GM19455 (cell line): ENCODE results near the gene RCHY1.

ENCODE experiments used
- ATAC-seq: cut with Tn5 transposase; IDR thresholded peaks from one replicate; pipeline ENCODE4 v1.9.1; 2021; ENCODE audit not compliant: unreplicated experiment

RCHY1 gene

GRCh38 chr4:75429208-75429607 lies 85.0 kb downstream of the RCHY1 start:
- no peak for ATAC-seq
